IMR-90 (cell line): ENCODE data around the gene NEK11. TPM values are rescaled to one million over a fixed set of nuclear protein-coding genes. Genes with fewer than 3 reads are reported as not detected.

ENCODE experiments used
- ATAC-seq: fragments of 200-7000 bp; cut with Tn5 transposase; 2 replicates; pipeline ENCODE4 v1.9.1; 2020; ENCODE audit warnings: low read depth, mild to moderate bottlenecking, moderate library complexity
- BruUV-seq: library from RNA; stranded (reverse); fragments of 400-500 nt; replicated peaks from 2 replicates; lab custom pipeline; 2021; lab: Mats Ljungman, UMichigan
- CTCF ChIA-PET: fragments of 300-600 bp; formaldehyde crosslinking; extraction: SDS; loops from one replicate; lab custom pipeline; 2021; ENCODE audit warnings: antibody characterized with exemption; lab: Yijun Ruan, JAX
- POLR2A ChIA-PET: fragments of 300-600 bp; sonication (Branson Sonifier 250); formaldehyde crosslinking; loops from one replicate; lab custom pipeline; 2022; ENCODE audit warnings: antibody characterized with exemption; ENCODE audit not compliant: unreplicated experiment; lab: Charles Lee
- DNase-seq: peaks from one replicate; pipeline ENCODE4 v3.0.0; 2013
- H2AFZ ChIP-seq: replicated peaks from 2 replicates; pipeline ENCODE3; 2013; ENCODE audit warnings: low read length, mild to moderate bottlenecking; ENCODE audit not compliant: poor library complexity
- H2AK5ac ChIP-seq: 2 replicates; pipeline ENCODE4 v1.6.1; 2013; ENCODE audit warnings: low read depth, low read length, inconsistent platforms
- H2AK9ac ChIP-seq: replicated peaks from 2 replicates; pipeline ENCODE3; 2013; ENCODE audit warnings: mild to moderate bottlenecking, low read depth, low read length, moderate library complexity; ENCODE audit not compliant: poor library complexity
- H2BK120ac ChIP-seq: 2 replicates; pipeline ENCODE4 v1.6.1; 2013; ENCODE audit warnings: low read depth, low read length, inconsistent platforms
- H2BK15ac ChIP-seq: 3 replicates; pipeline ENCODE4 v1.6.1; 2013; ENCODE audit warnings: low read depth, low read length, inconsistent platforms
- H2BK20ac ChIP-seq: 2 replicates; pipeline ENCODE4 v1.6.1; 2013; ENCODE audit warnings: low read depth, mild to moderate bottlenecking, inconsistent platforms, low read length, moderate library complexity
- H2BK5ac ChIP-seq: 2 replicates; pipeline ENCODE4 v1.6.1; 2013; ENCODE audit warnings: mild to moderate bottlenecking, low read depth, low read length, inconsistent platforms; ENCODE audit not compliant: poor library complexity, severe bottlenecking
- H3K14ac ChIP-seq: replicated peaks from 2 replicates; pipeline ENCODE4 v1.6.1; 2013; ENCODE audit warnings: low read depth, low read length, inconsistent platforms
- H3K18ac ChIP-seq: 2 replicates; pipeline ENCODE4 v1.6.1; 2013; ENCODE audit warnings: low read depth, low read length, control low read depth
- H3K23ac ChIP-seq: 2 replicates; pipeline ENCODE4 v1.6.1; 2013; ENCODE audit warnings: low read depth, low read length, inconsistent platforms
- H3K27ac ChIP-seq: 2 replicates; pipeline ENCODE4 v1.5.1; 2013; ENCODE audit warnings: mild to moderate bottlenecking, control low read depth, low read length; ENCODE audit not compliant: insufficient read depth
- H3K27me3 ChIP-seq: 2 replicates; pipeline ENCODE4 v1.6.1; 2013; ENCODE audit warnings: low read length; ENCODE audit not compliant: control insufficient read depth, insufficient read depth
- H3K36me3 ChIP-seq: 2 replicates; pipeline ENCODE4 v1.6.1; 2013; ENCODE audit warnings: low read length, mixed read lengths; ENCODE audit not compliant: control insufficient read depth, insufficient read depth
- H3K4ac ChIP-seq: 2 replicates; pipeline ENCODE4 v1.6.1; 2013; ENCODE audit warnings: low read depth, low read length, inconsistent platforms
- H3K4me1 ChIP-seq: 2 replicates; pipeline ENCODE4 v1.6.1; 2013; ENCODE audit warnings: low read length, mixed read lengths; ENCODE audit not compliant: control insufficient read depth, insufficient read depth
- H3K4me2 ChIP-seq: 2 replicates; pipeline ENCODE4 v1.6.1; 2013; ENCODE audit warnings: low read depth, mild to moderate bottlenecking, control low read depth, low read length, moderate library complexity
- H3K4me3 ChIP-seq: 2 replicates; pipeline ENCODE4 v1.5.1; 2013; ENCODE audit warnings: low read depth, mild to moderate bottlenecking, control low read depth, low read length, moderate library complexity; ENCODE audit not compliant: insufficient read depth
- H3K56ac ChIP-seq: 2 replicates; pipeline ENCODE4 v1.6.1; 2013; ENCODE audit warnings: low read length, inconsistent platforms; ENCODE audit not compliant: insufficient read depth; ENCODE audit errors: extremely low read depth
- H3K79me1 ChIP-seq, 2 experiments: 2 replicates each; pipeline ENCODE4 v1.6.1; 2013; ENCODE audit warnings: low read length in 2 of 2, inconsistent platforms in 1 of 2, low read depth in 1 of 2
- H3K9ac ChIP-seq: 2 replicates; pipeline ENCODE4 v1.6.1; 2013; ENCODE audit warnings: low read depth, low read length, control low read depth
- H3K9me1 ChIP-seq: 2 replicates; pipeline ENCODE4 v1.6.1; 2013; ENCODE audit warnings: low read length, inconsistent platforms; ENCODE audit not compliant: insufficient read depth
- H3K9me3 ChIP-seq: 2 replicates; pipeline ENCODE4 v1.6.1; 2013; ENCODE audit warnings: low read length; ENCODE audit not compliant: control insufficient read depth, insufficient read depth
- H4K20me1 ChIP-seq: 2 replicates; pipeline ENCODE4 v1.6.1; 2013; ENCODE audit warnings: low read length, inconsistent platforms; ENCODE audit not compliant: insufficient read depth
- H4K5ac ChIP-seq: 2 replicates; pipeline ENCODE4 v1.6.1; 2013; ENCODE audit warnings: mild to moderate bottlenecking, low read depth, low read length, control low read depth
- H4K8ac ChIP-seq, 2 experiments: 2 replicates each; pipeline ENCODE4 v1.6.1; 2013; ENCODE audit warnings: low read depth in 2 of 2, low read length in 2 of 2, control low read depth in 1 of 2, inconsistent platforms in 1 of 2
- H4K91ac ChIP-seq: 2 replicates; pipeline ENCODE4 v1.6.1; 2013; ENCODE audit warnings: low read depth, low read length, inconsistent platforms; ENCODE audit not compliant: insufficient read depth
- BHLHE40 ChIP-seq: fragments of 150-350 bp; IDR thresholded peaks from 2 replicates; pipeline ENCODE4 v1.6.1; 2016; ENCODE audit warnings: mild to moderate bottlenecking, low read depth, low read length
- CEBPB ChIP-seq: IDR thresholded peaks from 2 replicates; pipeline ENCODE4 v1.6.1; 2012; ENCODE audit warnings: low read depth, low read length, improper control_type of control experiment
- CHD1 ChIP-seq: IDR thresholded peaks from 2 replicates; pipeline ENCODE4 v1.6.1; 2012; ENCODE audit warnings: low read depth, low read length, improper control_type of control experiment
- FOS ChIP-seq: fragments of 150-350 bp; IDR thresholded peaks from 2 replicates; pipeline ENCODE4 v1.6.1; 2016; ENCODE audit warnings: low read depth, low read length
- MAFK ChIP-seq: IDR thresholded peaks from 2 replicates; pipeline ENCODE4 v1.6.1; 2012; ENCODE audit warnings: low read depth, low read length, improper control_type of control experiment
- MAZ ChIP-seq: IDR thresholded peaks from 2 replicates; pipeline ENCODE4 v1.6.1; 2012; ENCODE audit warnings: low read depth, mild to moderate bottlenecking, low read length, improper control_type of control experiment, moderate library complexity, borderline replicate concordance
- MXI1 ChIP-seq: IDR thresholded peaks from 2 replicates; pipeline ENCODE4 v1.6.1; 2012; ENCODE audit warnings: low read depth, mild to moderate bottlenecking, low read length, moderate library complexity, borderline replicate concordance
- NFE2L2 ChIP-seq: fragments of 150-350 bp; IDR thresholded peaks from 2 replicates; pipeline ENCODE4 v1.6.1; 2016; ENCODE audit warnings: low read depth, mild to moderate bottlenecking, low read length
- POLR2A ChIP-seq: IDR thresholded peaks from 2 replicates; pipeline ENCODE4 v1.6.1; 2012; ENCODE audit warnings: mild to moderate bottlenecking, low read depth, low read length
- RAD21 ChIP-seq: IDR thresholded peaks from 2 replicates; pipeline ENCODE4 v1.6.1; 2012; ENCODE audit warnings: low read length, improper control_type of control experiment
- RCOR1 ChIP-seq: IDR thresholded peaks from 2 replicates; pipeline ENCODE4 v1.6.1; 2012; ENCODE audit warnings: mild to moderate bottlenecking, low read length, improper control_type of control experiment; ENCODE audit not compliant: insufficient replicate concordance
- RFX5 ChIP-seq: IDR thresholded peaks from 2 replicates; pipeline ENCODE4 v1.8.0; 2012; ENCODE audit warnings: low read depth, mild to moderate bottlenecking, low read length, moderate library complexity
- SMC3 ChIP-seq: fragments of 150-350 bp; IDR thresholded peaks from 2 replicates; pipeline ENCODE4 v1.6.1; 2016; ENCODE audit warnings: low read depth, mild to moderate bottlenecking, antibody characterized with exemption, low read length, moderate library complexity
- USF2 ChIP-seq: fragments of 150-350 bp; IDR thresholded peaks from 2 replicates; pipeline ENCODE4 v1.6.1; 2017; ENCODE audit warnings: mild to moderate bottlenecking, antibody characterized with exemption, low read length, low read depth
- WGBS, 2 experiments: methylation state at CpG; one replicate each; pipeline versions ENCODE4 v1.1.5 to v1.1.7; 2013; ENCODE audit warnings: missing lambda C conversion rate in 2 of 2; ENCODE audit not compliant: insufficient read length in 1 of 2; ENCODE audit errors: extremely low coverage in 2 of 2; 5-methylcytosine and 5-hydroxymethylcytosine counted together
- dilution Hi-C: fragments of 300-500 bp; cut with HindIII; formaldehyde crosslinking; loops from one replicate; pipeline ENCODE4 v1.14.3; 2018; ENCODE audit warnings: low sequenced_read_pairs; ENCODE audit not compliant: unreplicated experiment
- in situ Hi-C: fragments of 300-500 bp; cut with MboI; formaldehyde crosslinking; loops from 3 replicates; pipeline ENCODE4 v1.14.3; 2019; ENCODE audit warnings: low sequenced_read_pairs, inconsistent platforms, mixed read lengths
- intact Hi-C: fragments of 100-400 bp; cut with micrococcal nuclease; formaldehyde crosslinking; loops from 2 replicates; pipeline ENCODE4 v1.10.0; 2022
- polyA plus RNA-seq, 3 experiments: library from polyadenylated mRNA; depleted of rRNA; stranded (reverse); fragments of >200 nt; gene quantifications; 2 replicates each; pipeline ENCODE4 v1.2.3, GENCODE V29; 2012; ENCODE audit warnings: low replicate concordance in 1 of 3
- total RNA-seq: library from RNA; depleted of rRNA; stranded (reverse); fragments of >200 nt; gene quantifications from 2 replicates; pipeline ENCODE4 v1.2.3, GENCODE V29; 2012
- TF ChIP-seq, protein P1 (sequence below): conservative IDR thresholded peaks from 2 replicates; pipeline ENCODE4 v1.5.1; 2012; ENCODE audit warnings: mild to moderate bottlenecking, low read depth, low read length, improper control_type of control experiment

The NEK11 gene
- total and polyA plus RNA-seq, 2 of the 4 experiments (the other 2 are of a cell fraction), result 1.1 to 1.6 TPM

- intact Hi-C loops (no loop called here), dilution Hi-C loops (no loop called here), in situ Hi-C loops (no loop called here)
- ChIA-PET POLR2A (no interaction called here), CTCF (interaction anchor here (1.2 kb wide), 1 partner anchor 17 kb away, joined by 3 read pairs; no protein-coding TSS in a partner anchor)
- Histone ChIP-seq H2AFZ (no peak overlapping the region), H3K79me1 (no peaks in the 10 kb centered on the region), H3K27ac (no peak overlapping the region), H3K36me3 (no peaks in the 10 kb centered on the region), H3K9me1 (no peaks in the 10 kb centered on the region), H3K14ac (no peak overlapping the region), H4K8ac (no peak overlapping the region), H3K4ac (no peak overlapping the region), H3K27me3 (no peaks in the 10 kb centered on the region), H2AK5ac (no peak overlapping the region), H2BK15ac (no peak overlapping the region), H3K4me3 (no peak overlapping the region), H4K91ac (no peak overlapping the region), H3K56ac (no peak overlapping the region), H3K9me3 (no peaks in the 10 kb centered on the region), H4K5ac (no peak overlapping the region), H3K18ac (no peak overlapping the region), H2BK20ac (no peak overlapping the region), H3K23ac (no peak overlapping the region), H3K4me2 (no peak overlapping the region), H4K20me1 (no peaks in the 10 kb centered on the region), H3K9ac (no peak overlapping the region), H2BK120ac (no peak overlapping the region), H2BK5ac (no peak overlapping the region), H3K4me1 (no peaks in the 10 kb centered on the region), H2AK9ac (no peak overlapping the region)
- ATAC-seq, result no peak
- DNase-seq, result no peak
- BruUV-seq, result no TSS peak
- 45% methylated on average over 4 of the region's 6 CpGs; no CpG with 5 or more reads in 1 of the 2 experiments for WGBS, 2 experiments
- no peak for TF ChIP-seq BHLHE40
- TF ChIP-seq CHD1, result no peak
- TF ChIP-seq MXI1, result no peak
- no peak for TF ChIP-seq RFX5
- TF ChIP-seq, protein P1, sequence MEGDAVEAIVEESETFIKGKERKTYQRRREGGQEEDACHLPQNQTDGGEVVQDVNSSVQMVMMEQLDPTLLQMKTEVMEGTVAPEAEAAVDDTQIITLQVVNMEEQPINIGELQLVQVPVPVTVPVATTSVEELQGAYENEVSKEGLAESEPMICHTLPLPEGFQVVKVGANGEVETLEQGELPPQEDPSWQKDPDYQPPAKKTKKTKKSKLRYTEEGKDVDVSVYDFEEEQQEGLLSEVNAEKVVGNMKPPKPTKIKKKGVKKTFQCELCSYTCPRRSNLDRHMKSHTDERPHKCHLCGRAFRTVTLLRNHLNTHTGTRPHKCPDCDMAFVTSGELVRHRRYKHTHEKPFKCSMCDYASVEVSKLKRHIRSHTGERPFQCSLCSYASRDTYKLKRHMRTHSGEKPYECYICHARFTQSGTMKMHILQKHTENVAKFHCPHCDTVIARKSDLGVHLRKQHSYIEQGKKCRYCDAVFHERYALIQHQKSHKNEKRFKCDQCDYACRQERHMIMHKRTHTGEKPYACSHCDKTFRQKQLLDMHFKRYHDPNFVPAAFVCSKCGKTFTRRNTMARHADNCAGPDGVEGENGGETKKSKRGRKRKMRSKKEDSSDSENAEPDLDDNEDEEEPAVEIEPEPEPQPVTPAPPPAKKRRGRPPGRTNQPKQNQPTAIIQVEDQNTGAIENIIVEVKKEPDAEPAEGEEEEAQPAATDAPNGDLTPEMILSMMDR, result no peak
- no peak for TF ChIP-seq FOS
- no peak for TF ChIP-seq POLR2A
- TF ChIP-seq CEBPB, result no peak
- TF ChIP-seq MAFK, result no peak
- no peak for TF ChIP-seq USF2
- no peak for TF ChIP-seq MAZ
- no peak for TF ChIP-seq RCOR1
- TF ChIP-seq NFE2L2, result no peak
- no peak for TF ChIP-seq SMC3
- no peak for TF ChIP-seq RAD21
Measured at GRCh38 chr3:131236421-131236820, 209.7 kb downstream of the NEK11 start.
